Measurements from ENCODE around the gene COPS3. TPM values are rescaled to one million over a fixed set of nuclear protein-coding genes. Genes with fewer than 3 reads are reported as not detected.

Gene COPS3
- total RNA-seq, 2 donors from 2014 or later, result 85.4 to 130 TPM

Other genes starting within 250 kb of the COPS3 start
- gene MPRIP, start 238.8 kb downstream of the COPS3 start, total RNA-seq, result 100 to 1,000 TPM; 158 to 216 TPM
- 10 to 100 TPM in 1 of 2 donors, 1 to 10 TPM in 1; 3.4 to 18.2 TPM for gene PLD6, start 74.9 kb downstream of the COPS3 start, total RNA-seq
- gene FLCN, start 44.1 kb downstream of the COPS3 start, total RNA-seq, result 10 to 100 TPM; 41.2 to 43.8 TPM
- 1 to 10 TPM; 2.0 to 4.5 TPM for gene NT5M, start 22.1 kb upstream of the COPS3 start, total RNA-seq
- 10 to 100 TPM; 11.3 to 18.2 TPM for gene MED9, start 195.8 kb upstream of the COPS3 start, total RNA-seq
- gene RASD1, start 215.1 kb upstream of the COPS3 start, total RNA-seq, result 1 to 10 TPM; 3.3 to 4.2 TPM

Measured in natural killer cell treated with Interleukin-12 subunit alpha and Interleukin-12 subunit beta and Interleukin-15 and Interleukin-18, amount 100 ng/mL, for 72 hours (primary cell).